GM12874 (cell line): ENCODE measurements around the gene USP44.

Source experiments
- TF ChIP-seq, protein P1 (sequence below): IDR thresholded peaks from 2 replicates; pipeline ENCODE4 v1.5.1; 2011; ENCODE audit warnings: low read depth, mild to moderate bottlenecking, control low read depth, low read length, moderate library complexity; ENCODE audit not compliant: insufficient read depth

USP44 gene

DNA sequence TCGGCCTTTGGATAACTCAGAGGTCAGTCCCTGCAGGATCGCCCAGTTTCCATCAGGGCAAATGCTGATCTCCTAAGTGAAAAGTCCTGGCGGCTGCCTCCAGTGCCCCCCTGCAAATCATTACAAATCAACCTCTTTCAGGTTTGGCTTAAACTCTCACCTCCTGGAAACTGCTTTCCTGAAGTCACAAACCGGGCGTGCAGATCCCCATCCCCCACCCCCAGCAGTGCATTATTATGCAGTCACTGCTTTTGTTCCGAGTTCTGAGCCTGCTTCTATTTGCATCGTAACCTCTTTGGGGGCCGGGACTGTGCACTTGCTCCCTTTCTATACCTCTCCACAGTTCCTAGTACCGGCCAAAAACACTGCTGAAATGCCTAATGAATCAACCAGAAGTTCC lies at the start of gene USP44:
USP44 (minus strand) TSS at position 172 of the 400 bp plus-strand sequence. CDS start 17,220 bp downstream, outside the sequence.
- TF ChIP-seq, protein P1, sequence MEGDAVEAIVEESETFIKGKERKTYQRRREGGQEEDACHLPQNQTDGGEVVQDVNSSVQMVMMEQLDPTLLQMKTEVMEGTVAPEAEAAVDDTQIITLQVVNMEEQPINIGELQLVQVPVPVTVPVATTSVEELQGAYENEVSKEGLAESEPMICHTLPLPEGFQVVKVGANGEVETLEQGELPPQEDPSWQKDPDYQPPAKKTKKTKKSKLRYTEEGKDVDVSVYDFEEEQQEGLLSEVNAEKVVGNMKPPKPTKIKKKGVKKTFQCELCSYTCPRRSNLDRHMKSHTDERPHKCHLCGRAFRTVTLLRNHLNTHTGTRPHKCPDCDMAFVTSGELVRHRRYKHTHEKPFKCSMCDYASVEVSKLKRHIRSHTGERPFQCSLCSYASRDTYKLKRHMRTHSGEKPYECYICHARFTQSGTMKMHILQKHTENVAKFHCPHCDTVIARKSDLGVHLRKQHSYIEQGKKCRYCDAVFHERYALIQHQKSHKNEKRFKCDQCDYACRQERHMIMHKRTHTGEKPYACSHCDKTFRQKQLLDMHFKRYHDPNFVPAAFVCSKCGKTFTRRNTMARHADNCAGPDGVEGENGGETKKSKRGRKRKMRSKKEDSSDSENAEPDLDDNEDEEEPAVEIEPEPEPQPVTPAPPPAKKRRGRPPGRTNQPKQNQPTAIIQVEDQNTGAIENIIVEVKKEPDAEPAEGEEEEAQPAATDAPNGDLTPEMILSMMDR = no peak

DNA sequence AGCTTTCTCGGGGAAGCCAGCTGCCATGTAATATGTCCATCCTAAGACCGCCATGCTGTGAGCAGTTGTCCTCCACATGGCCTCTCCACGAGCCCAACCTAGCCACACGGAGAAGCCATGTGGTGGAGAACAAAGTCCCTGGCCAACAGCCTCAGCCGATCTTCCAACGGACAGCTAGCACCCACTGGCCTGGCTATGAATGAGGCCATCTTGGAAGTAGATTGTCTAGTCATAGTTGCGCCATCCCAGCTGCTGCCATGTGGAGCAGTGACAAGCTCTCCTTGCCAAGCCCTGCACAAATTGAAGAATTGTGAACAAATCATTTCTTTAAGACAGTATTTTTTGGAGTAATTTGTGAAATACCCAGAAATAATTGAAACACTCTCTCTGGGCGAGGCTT lies 49.3 kb upstream of the USP44 start:
- TF ChIP-seq, protein P1 = no peak

DNA sequence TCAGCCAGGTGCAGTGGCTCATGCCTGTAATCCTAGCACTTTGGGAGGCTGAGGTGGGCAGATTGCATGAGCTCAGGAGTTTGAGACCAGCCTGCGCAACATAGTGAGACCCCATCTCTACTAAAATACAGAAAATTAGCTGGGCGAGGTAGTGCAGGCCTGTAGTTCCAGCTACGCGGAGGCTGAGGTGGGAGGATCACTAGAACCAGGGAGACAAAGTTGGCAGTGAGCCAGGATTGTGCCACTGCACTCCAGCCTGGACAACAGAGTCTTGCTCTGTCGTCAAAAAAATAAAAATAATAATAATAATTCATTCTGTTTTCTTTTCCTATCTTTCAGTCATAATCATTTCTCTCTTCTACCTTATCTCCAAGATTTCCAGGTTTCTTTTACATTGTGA lies 48.6 kb upstream of the USP44 start:
- TF ChIP-seq, protein P1 = no peak

DNA sequence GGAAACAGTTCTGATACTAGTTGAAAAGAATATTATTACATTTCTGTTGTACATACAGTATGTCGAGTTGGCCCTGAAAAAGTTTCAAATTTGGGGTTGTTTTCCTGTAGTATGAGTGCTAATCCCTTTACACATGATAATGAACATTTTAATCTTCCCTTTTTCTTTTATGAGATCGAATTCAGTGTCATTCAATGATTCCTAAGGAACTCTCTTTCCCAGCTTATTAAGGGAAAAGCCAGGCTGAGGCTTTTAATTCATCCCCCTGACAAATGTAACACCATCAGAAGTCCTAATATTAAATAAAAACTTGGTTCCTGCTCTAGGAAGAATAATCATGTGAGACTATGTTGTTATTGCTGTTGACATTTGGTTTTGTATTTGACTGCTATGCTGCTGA lies 42.9 kb upstream of the USP44 start:
- TF ChIP-seq, protein P1 = no peak

DNA sequence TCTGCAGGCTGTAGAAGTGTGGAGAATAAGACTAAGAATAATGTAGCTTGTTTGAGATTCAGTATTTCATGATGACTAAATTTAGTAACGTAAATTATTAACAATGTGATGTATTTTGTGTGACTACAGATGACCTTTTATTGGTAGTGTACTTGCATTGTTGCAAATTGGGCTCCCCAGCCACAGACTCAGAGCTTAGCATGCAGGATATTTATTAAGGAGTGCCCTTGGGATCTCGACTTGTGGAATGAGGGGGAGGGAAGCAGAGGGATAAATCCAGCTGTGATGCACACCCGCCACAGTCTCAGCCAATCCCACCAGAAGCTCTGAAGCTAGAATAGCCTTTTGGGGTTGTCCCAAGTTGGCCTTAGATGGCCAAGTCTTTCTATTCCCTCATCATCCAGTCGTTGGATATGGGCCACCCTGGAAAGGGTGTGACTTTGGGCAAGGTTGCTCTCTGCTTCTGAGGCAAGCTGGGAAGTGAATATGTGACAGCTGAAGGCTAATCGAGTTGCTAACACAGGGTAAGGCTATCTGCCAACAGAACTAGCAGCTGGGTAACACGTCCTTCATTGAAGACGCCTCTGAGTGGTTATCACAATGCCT lies 42.1 kb upstream of the USP44 start:
- TF ChIP-seq, protein P1 = no peak

DNA sequence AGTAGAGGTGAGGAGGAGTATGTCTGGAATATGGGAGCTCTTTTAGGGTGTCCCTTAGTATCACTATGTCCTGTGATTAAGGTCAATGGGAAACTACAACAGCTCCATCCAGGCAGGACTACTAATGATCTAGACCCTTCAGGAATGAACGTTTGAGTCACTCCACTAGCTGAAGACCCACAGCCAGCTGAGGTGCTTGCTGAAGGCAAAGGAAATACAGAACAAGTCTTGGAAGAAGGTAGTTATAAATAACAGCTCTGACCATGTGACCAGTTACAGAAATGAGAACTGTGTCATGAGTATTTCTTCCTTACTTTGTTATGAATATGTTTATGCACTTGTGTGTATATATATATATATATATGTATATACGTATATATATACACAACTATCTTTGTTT lies 40.5 kb upstream of the USP44 start:
- TF ChIP-seq, protein P1 = no peak

DNA sequence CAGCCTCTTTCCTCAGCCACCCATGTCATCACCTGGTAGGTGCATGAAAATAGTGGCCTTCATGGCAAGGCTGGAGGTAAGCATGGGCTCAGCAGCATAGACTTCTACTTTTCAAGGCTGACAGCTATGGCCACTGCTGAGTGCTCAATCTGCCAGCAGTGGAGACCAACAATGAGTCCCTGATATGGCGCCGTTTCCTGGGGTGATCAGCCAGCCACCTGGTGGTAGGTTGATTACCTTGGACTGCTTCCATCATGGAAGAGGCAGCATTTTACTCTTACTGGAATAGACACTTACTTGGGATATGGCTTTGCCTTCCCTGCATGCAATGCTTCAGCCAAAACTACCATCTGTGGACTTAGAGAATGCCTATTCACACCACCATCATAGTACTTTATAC lies 39.5 kb upstream of the USP44 start:
- TF ChIP-seq, protein P1 = no peak

DNA sequence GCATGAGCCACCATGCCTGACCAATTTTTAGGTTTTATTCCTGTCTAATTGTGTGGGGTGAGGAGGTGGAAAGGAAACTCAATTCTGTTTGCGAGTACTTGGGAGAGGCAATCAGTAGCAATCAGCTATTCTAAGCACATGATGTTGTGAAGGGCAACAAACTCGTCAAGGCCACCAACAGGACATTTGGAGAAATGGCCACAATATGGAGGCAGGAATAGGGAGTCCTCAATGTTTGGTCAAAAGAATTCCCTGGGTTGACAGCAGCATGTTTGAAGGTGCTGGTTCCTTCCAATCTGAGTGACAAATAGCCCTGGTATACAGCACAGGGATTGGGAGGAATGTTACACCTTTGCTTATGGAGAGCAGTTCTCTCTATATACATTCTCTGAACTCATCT lies 32.7 kb upstream of the USP44 start:
- TF ChIP-seq, protein P1 = no peak
